Rectal smooth muscle tissue (tissue), 1 donor: ENCODE data around the gene TMEM72.
"Not testable (repeated sequence)": the region's sequence is repeated elsewhere in the genome, so short reads cannot be mapped to it uniquely, and the experiment has no call there.

ENCODE experiments used
- H3K27ac ChIP-seq: one replicate; pipeline ENCODE4 v1.7.0; 2013; ENCODE audit warnings: low read depth, low read length, inconsistent platforms
- H3K27me3 ChIP-seq: one replicate; pipeline ENCODE4 v1.7.0; 2013; ENCODE audit warnings: low read length; ENCODE audit not compliant: control insufficient read depth, insufficient read depth
- H3K36me3 ChIP-seq: one replicate; pipeline ENCODE4 v1.7.0; 2013; ENCODE audit warnings: low read length; ENCODE audit not compliant: control insufficient read depth, insufficient read depth
- H3K4me1 ChIP-seq: one replicate; pipeline ENCODE4 v1.7.0; 2013; ENCODE audit warnings: low read length; ENCODE audit not compliant: control insufficient read depth, insufficient read depth
- H3K4me3 ChIP-seq: one replicate; pipeline ENCODE4 v1.7.0; 2013; ENCODE audit warnings: low read length
- H3K9ac ChIP-seq: one replicate; pipeline ENCODE4 v1.7.0; 2013; ENCODE audit warnings: low read length

TMEM72 gene

GRCh38 chr10:44911081-44911540 is at the start of gene TMEM72:
Gene TMEM72 (plus strand): TSS chr10:44911337. CDS start chr10:44911513, 176 bp downstream.
- Histone ChIP-seq H3K4me3 (peak within 1 kb of the TSS; percentile 34), H3K4me1 (no peaks in the 10 kb centered on the region), H3K9ac (peak within 1 kb of the TSS; percentile 3), H3K27ac (no peak within 1 kb of the TSS), H3K27me3 (no peaks in the 10 kb centered on the region), H3K36me3 (no peaks in the 10 kb centered on the region)

GRCh38 chr10:44862006-44862751 is 49.0 kb upstream of the TMEM72 start:
- no peak overlapping the region for H3K27ac ChIP-seq
- H3K4me3 ChIP-seq = no peak overlapping the region
- H3K36me3 ChIP-seq = no peaks in the 10 kb centered on the region
- H3K27me3 ChIP-seq = no peaks in the 10 kb centered on the region
- H3K9ac ChIP-seq = no peak overlapping the region
- H3K4me1 ChIP-seq = peaks cover 8% of the 10 kb centered on the region

- Histone ChIP-seq H3K4me3 (no peak overlapping the region), H3K36me3 (no peaks in the 10 kb centered on the region), H3K9ac (no peak overlapping the region), H3K27ac (no peak overlapping the region), H3K4me1 (peaks cover 8% of the 10 kb centered on the region), H3K27me3 (no peaks in the 10 kb centered on the region)
Observed at GRCh38 chr10:44862924-44863323, 48.2 kb upstream of the TMEM72 start.

- H3K9ac ChIP-seq = no peak overlapping the region
- H3K4me1 ChIP-seq = peaks cover 8% of the 10 kb centered on the region
- no peak overlapping the region for H3K27ac ChIP-seq
- no peaks in the 10 kb centered on the region for H3K27me3 ChIP-seq
- H3K36me3 ChIP-seq = no peaks in the 10 kb centered on the region
- H3K4me3 ChIP-seq = no peak overlapping the region
Observed at GRCh38 chr10:44863344-44864047, 47.6 kb upstream of the TMEM72 start.

GRCh38 chr10:44864051-44864450 is 47.1 kb upstream of the TMEM72 start:
- no peaks in the 10 kb centered on the region for H3K27me3 ChIP-seq
- H3K4me3 ChIP-seq = peak overlapping the region; percentile 85
- peak overlapping the region; percentile 40 for H3K27ac ChIP-seq
- H3K9ac ChIP-seq = no peak overlapping the region
- H3K36me3 ChIP-seq = no peaks in the 10 kb centered on the region
- H3K4me1 ChIP-seq = peaks cover 8% of the 10 kb centered on the region

GRCh38 chr10:44864637-44865288 is 46.4 kb upstream of the TMEM72 start:
- Histone ChIP-seq H3K27me3 (no peaks in the 10 kb centered on the region), H3K36me3 (no peaks in the 10 kb centered on the region), H3K27ac (peak overlapping the region; percentile 40), H3K4me3 (peak overlapping the region; percentile 85), H3K4me1 (peaks cover 8% of the 10 kb centered on the region), H3K9ac (no peak overlapping the region)

- Histone ChIP-seq H3K4me3 (peak overlapping the region; percentile 33), H3K27me3 (no peaks in the 10 kb centered on the region), H3K4me1 (peaks cover 8% of the 10 kb centered on the region), H3K27ac (no peak overlapping the region), H3K36me3 (no peaks in the 10 kb centered on the region), H3K9ac (no peak overlapping the region)
Observed at GRCh38 chr10:44865289-44865671, 45.9 kb upstream of the TMEM72 start.

- H3K36me3 ChIP-seq, H3K4me3 ChIP-seq, H3K27ac ChIP-seq, H3K9ac ChIP-seq, H3K4me1 ChIP-seq, H3K27me3 ChIP-seq: not testable (repeated sequence)
Observed at GRCh38 chr10:44866367-44866766, 44.8 kb upstream of the TMEM72 start.

GRCh38 chr10:44870031-44870430 is 41.1 kb upstream of the TMEM72 start:
- Histone ChIP-seq H3K27me3 (no peaks in the 10 kb centered on the region), H3K36me3 (no peaks in the 10 kb centered on the region), H3K4me1 (peaks cover 4% of the 10 kb centered on the region), H3K9ac (no peak overlapping the region), H3K4me3 (no peak overlapping the region), H3K27ac (no peak overlapping the region)

GRCh38 chr10:44873160-44873559 is 38.0 kb upstream of the TMEM72 start:
- Histone ChIP-seq H3K4me3 (no peak overlapping the region), H3K27me3 (no peaks in the 10 kb centered on the region), H3K4me1 (no peaks in the 10 kb centered on the region), H3K27ac (no peak overlapping the region), H3K9ac (no peak overlapping the region), H3K36me3 (no peaks in the 10 kb centered on the region)

GRCh38 chr10:44874166-44874565 is 37.0 kb upstream of the TMEM72 start:
- Histone ChIP-seq H3K4me3 (no peak overlapping the region), H3K4me1 (no peaks in the 10 kb centered on the region), H3K27ac (no peak overlapping the region)

GRCh38 chr10:44878706-44879530 is 32.2 kb upstream of the TMEM72 start:
- Histone ChIP-seq H3K4me3 (peak overlapping the region; percentile 69), H3K36me3 (no peaks in the 10 kb centered on the region), H3K27me3 (no peaks in the 10 kb centered on the region), H3K27ac (peak overlapping the region; percentile 66), H3K4me1 (peaks cover 2% of the 10 kb centered on the region), H3K9ac (no peak overlapping the region)

More at GRCh38 chr10:44874166-44874565, 37.0 kb upstream of the TMEM72 start:
- H3K36me3 ChIP-seq = no peaks in the 10 kb centered on the region
- H3K9ac ChIP-seq = no peak overlapping the region
- no peaks in the 10 kb centered on the region for H3K27me3 ChIP-seq
